Renal cortical epithelial cell (primary cell): ENCODE data around the gene RPS6KA1. TPM values are rescaled to one million over a fixed set of nuclear protein-coding genes. Genes with fewer than 3 reads are reported as not detected.
A peak's percentile ranks its signal among the peaks of the same experiment; 100 is the strongest.
"Not testable (repeated sequence)": the region's sequence is repeated elsewhere in the genome, so short reads cannot be mapped to it uniquely, and the experiment has no call there.

Experiments
- DNase-seq: peaks from one replicate; pipeline ENCODE4 v3.0.0-alpha.2; 2011; ENCODE audit warnings: low read depth
- total RNA-seq: library from RNA; depleted of rRNA; stranded (reverse); fragments of >200 nt; gene quantifications from 2 replicates; pipeline ENCODE4 v1.2.3, GENCODE V29; 2014

The RPS6KA1 gene
- total RNA-seq, 1 donor from 2014 or later, result 81.5 TPM

DNA sequence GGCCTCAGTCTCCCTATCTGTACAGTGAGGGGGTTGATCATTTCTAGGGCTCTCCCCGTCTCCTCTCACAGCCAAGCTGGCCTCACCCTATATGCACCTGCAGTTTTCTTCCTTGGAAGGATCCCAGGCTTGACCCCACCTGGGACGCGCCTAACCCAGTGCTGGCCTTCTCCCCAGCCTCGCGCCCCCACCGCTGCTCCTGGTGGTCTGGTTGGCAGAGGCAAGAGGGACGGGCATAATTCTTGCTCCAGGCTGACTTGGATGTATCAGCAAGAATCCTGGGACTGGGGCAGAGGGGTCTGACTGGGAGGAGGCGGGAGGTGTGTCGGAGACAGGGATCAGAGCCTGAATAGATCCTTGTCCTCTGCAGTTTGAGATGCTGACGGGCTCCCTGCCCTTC, 25.2 kb downstream of the RPS6KA1 start:
- DNase-seq, result no peak

DNA sequence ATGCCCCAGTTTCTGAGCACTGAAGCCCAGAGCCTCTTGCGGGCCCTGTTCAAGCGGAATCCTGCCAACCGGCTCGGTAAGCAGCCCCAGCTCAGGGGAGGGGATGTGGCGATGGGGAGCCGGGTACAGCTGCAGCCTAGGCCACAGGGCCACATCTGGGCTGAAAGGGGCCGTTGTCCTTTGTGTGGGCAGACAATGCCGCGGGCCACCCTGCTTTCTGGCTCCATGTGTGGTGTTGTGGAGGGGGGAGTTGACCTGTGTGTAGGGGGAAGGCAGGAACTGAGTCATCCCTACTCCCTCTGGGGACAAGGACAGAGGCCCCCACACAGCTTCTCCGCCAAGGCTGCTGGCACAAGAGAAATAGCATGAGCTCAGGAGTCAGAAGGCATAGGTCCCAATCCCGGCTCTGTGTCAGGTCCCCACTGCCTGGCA, 26.0 kb downstream of the RPS6KA1 start:
- no peak for DNase-seq

GRCh38 chr1:26556111-26556510, 26.6 kb downstream of the RPS6KA1 start:
- DNase-seq, result no peak

DNA sequence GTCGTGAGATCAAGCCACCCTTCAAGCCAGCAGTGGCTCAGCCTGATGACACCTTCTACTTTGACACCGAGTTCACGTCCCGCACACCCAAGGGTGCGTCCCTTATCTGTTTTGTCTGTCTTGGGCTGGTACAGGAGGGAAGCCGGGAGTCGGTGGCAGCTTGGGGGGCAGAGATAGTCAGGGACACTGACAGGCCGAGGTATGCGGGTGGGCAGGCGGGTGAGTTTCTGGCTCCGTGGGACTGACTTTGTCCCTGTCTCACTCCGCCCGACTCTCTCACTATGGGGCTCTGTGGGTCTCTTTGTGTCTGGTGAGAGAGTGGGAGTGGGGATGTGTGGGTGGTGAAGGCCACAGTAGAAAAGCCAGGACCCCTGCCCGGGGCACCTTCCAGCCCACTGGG, 27.4 kb downstream of the RPS6KA1 start:
- DNase-seq, result no peak

GRCh38 chr1:26558685-26559048, 29.1 kb downstream of the RPS6KA1 start:
- DNase-seq, result no peak

DNA sequence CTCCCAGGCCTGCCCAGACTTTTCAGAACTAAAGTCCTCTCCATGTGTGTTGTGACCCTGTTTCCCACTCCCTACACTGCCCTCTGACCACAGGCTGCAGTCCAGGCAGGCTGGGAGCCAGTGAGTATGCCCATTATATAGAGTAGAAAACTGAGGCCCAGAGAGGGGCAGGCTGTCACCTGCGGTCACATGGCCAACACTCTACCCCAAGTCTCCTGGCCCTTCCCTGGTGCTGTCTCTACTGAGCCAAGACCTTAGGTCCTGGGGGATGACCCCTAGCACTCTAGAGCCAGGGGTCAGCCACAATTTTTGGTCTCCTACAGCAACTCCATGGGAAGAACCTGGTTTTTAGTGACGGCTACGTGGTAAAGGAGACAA, 30.8 kb downstream of the RPS6KA1 start:
- no peak for DNase-seq

DNA sequence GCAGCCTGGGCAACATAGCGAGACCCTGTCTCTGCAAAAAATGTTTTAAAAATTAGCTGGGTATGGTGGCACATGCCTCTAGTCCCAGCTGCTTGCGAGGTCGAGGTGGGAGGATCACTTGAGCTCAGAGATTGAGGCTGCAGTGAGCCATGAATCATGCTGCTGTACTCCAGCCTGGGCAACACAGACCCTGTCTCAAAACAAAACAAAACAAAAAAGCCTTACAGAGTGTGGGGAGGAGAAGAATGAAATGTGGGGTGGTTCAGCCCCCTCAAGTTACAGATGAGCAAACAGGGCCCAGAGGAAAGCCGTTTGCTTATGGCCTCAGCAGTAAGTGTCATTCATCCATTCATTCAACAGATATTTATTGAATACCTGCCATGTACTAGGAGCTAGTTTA, 40.7 kb downstream of the RPS6KA1 start:
- DNase-seq, result peak; percentile 31

GRCh38 chr1:26571381-26571780, 41.8 kb downstream of the RPS6KA1 start:
- DNase-seq, result no peak

GRCh38 chr1:26574018-26574417, 44.5 kb downstream of the RPS6KA1 start:
- DNase-seq, result no peak

DNA sequence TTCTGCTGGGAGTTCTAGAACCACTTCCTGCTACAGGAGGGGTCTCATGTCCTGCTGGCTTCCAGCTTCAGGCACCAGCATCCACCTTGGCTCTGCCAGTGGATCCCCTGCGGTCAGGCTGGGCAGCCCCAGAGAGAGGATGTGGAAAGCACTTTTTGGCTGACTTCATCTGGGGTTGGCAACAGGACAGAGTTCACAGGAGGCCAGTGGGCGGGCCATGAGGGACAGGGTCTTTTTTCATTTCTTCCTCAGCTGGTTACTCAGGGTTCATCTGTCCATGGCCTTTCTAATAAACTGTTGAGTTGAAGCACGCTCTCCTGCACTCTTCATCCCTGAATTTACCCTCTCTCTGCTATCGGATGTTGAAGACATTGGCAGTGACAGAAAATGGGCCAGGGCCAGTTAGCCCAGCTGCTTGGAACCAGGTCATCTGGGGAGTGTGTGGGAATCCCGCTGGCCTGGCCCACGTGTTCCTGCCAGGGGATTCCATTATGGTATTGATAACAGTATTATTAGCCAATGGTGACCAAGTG, 45.2 kb downstream of the RPS6KA1 start:
- DNase-seq, result peak; percentile 18

- DNase-seq, result no peak
Observed at GRCh38 chr1:26575348-26575747, 45.8 kb downstream of the RPS6KA1 start.

DNA sequence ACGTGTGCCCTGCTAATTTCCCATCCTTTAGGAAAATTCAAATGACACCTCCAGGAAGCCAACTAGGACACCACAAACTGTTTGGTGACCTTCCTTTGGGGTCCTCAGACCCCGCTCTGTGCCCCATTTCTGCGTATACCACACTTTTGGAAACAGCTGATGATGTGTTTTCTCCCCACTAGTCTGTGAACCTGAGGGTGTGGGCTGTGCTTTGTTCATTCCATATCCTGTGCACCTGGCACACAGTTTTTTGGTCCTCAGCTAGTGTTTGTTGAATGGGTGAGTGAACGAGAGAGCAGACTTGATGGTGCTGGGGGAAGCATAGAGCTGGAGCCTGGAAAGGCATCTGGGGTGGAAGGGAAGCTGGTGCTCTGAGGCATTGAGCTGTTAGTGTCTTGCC, 48.6 kb downstream of the RPS6KA1 start:
- no peak for DNase-seq

DNA sequence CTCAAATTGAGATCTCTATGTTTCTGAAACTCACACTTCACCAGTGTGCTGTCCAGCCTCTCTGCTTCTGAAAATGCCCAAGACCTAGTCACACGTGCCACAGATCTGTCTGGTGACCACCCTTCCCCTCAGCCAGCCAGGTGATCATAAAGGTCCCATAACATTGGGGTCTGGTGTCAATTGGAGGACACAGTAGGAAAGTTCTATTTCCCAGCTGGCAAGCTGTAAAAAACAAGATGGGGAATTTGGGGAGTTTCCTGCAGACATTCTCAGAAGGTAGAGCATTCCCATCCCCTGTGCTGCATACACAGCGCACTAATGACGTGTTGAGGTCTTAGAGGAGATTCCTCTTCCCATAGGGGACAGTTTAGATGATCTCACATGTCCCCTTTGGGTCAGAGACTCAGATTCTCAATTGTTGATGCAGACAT, 50.1 kb downstream of the RPS6KA1 start:
- no peak for DNase-seq

- DNase-seq, result no peak
Observed at GRCh38 chr1:26580116-26580515, 50.6 kb downstream of the RPS6KA1 start.

DNA sequence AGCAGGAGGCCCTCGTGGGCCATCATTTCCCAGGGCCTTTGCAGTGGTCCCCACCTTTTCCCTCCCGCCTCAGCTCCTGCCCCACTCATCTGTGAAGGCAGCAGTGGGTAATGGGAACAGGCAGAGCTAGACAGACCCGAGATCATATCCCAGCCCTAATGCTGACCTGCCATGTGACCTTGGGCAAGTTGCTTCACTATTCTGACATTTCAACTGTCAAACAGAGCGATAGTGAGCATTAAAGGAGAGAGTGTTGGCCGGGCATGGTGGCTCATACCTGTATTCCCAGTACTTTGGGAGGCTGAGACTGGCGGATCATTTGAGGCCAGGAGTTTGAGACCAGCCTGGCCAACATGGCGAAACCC, 51.7 kb downstream of the RPS6KA1 start:
- no peak for DNase-seq

GRCh38 chr1:26582053-26582835, 52.7 kb downstream of the RPS6KA1 start:
- no peak for DNase-seq

DNA sequence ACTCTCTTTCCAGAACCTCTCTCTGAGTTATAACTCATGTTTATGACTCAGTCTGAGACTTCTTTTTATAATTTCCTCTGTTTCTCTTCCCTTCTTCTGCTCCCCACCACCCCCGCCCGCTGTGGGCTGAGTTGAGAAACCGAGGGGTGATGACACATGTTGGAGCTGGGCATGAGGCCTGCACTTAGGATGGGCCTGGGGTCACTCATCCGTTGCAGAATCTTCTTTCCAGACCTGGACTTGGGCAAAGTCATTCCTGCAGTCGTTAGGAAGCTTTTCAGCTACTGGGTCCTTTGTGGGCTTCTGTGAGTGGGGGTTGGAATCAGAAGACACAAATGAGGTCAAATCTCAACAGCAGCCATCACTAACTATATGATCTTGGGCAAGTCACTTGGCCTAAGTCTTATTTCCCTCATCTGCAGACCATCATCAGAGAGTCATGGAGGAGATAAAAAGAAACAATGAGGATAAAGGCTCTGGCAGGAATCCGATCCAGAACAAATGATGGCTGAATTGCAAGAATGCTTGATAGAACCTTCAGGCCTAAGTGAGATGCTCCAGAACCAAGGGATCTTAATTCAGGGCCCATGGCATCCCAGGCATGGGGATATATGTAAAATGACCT, 53.4 kb downstream of the RPS6KA1 start:
- DNase-seq, result peak; percentile 87

DNA sequence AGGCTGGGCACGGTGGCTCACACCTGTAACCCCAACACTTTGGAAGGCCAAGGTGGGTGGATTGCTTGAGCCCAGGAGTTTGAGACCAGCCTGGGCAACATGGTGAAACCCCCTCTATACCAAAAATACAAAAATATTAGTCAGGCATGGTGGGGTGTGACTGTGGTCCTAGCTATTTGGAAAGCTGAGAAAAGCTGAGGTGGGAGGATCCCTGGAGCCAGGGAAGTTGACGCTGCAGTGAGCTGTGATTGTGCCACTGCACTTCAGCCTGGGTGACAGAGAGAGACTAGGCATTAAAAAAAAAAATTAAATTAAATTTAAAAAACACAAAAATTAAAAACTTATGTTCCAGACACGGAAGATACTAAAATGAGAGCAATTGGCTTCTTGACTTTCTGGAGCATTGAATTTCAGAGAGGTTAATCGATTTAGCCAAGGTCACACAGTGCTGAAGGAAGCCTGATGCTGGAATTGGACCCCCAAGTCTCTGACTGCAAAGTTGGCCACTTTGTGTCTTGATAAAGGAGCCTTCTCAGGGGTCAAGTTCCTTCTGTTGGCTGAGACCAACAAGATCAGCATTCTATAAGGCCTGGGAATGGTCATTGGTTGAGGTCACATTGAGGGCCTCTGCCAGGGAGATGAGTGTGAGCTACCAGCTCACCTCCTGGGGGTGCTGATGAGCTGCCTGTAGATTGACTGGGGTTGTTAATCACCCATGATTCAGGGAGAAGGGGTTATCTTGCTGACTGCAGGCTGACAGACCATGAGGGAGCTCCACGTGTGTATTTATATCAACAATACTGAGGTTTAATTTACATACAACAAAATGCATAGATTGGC, 54.3 kb downstream of the RPS6KA1 start:
- DNase-seq, result no peak

DNA sequence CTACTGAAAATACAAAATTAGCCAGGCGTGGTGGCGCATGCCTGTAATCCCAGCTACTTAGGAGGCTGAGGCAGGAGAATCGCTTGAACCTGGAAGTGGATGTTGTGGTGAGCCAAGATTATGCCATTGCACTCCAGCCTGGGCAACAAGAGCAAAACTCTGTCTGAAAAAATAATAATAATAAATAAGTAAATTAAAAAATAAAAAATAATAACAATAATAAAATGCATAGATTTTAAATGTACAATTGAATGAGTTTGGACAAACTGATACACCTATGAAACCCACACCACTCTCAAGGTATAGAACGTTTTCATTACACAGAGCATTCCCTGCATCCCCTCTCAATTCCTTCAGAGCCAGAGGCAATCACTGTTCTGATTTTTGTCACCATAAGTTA, 55.0 kb downstream of the RPS6KA1 start:
- not testable (repeated sequence) for DNase-seq

- DNase-seq, result no peak
Observed at GRCh38 chr1:26585471-26585870, 55.9 kb downstream of the RPS6KA1 start.

DNA sequence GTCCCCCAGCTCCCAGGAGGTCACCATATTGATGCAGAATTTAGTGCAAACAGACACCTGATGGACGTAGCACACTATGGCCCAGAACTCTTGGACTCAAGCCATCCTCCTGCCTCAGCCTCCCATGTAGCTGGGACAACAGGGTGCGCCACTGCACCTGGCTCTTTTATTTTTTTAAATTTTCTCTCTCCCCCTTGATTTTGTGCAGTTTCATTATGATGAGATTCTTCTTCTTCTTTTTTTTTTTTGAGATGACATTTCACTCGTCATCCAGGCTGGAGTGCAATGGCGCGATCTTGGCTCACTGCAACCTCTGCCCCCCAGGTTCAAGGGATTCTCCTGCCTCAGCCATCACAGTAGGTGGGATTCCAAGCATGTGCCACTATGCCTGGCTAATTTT, 63.8 kb downstream of the RPS6KA1 start:
- no peak for DNase-seq

DNA sequence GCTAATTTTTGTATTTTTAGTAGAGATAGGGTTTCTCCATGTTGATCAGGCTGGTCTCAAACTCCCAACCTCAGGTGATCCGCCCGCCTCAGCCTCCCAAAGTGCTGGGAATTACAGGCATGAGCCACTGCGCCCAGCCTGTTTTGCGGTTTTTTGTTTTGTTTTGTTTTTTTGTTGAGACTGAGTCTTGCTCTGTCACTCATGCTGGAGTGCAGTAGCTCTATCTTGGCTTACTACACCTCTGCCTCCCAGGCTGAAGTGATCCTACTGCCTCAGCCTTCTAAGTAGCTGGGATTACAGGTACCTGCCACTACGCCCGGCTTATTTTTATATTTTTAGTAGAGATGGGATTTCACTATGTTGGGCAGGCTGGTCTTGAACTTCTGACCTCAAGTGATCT, 65.0 kb downstream of the RPS6KA1 start:
- not testable (repeated sequence) for DNase-seq
